NCI-H2171 treated with DMSO at 0.1 percent for 48 hours (cell line): ENCODE results near the gene LGALS4.
"Not testable (repeated sequence)": the region's sequence is repeated elsewhere in the genome, so short reads cannot be mapped to it uniquely, and the experiment has no call there.

Experiments used
- DNase-seq: peaks from one replicate; lab custom pipeline; 2025; lab: John Stamatoyannopoulos, UW

LGALS4 gene

GRCh38 chr19:38770228-38770948, 42.4 kb downstream of the LGALS4 start:
- not testable (repeated sequence) for DNase-seq

- DNase-seq = no peak
These were observed 43.0 kb downstream of the LGALS4 start for GRCh38 chr19:38769635-38770211.

GRCh38 chr19:38766276-38767047, 46.3 kb downstream of the LGALS4 start:
- no peak for DNase-seq

GRCh38 chr19:38765214-38765613, 47.5 kb downstream of the LGALS4 start:
- no peak for DNase-seq

GRCh38 chr19:38763795-38764220, 48.9 kb downstream of the LGALS4 start:
- DNase-seq = no peak

- DNase-seq = not testable (repeated sequence)
These were observed 50.8 kb downstream of the LGALS4 start for GRCh38 chr19:38761884-38762389.

- not testable (repeated sequence) for DNase-seq
These were observed 51.8 kb downstream of the LGALS4 start for GRCh38 chr19:38760805-38761517.

GRCh38 chr19:38759590-38760003, 53.1 kb downstream of the LGALS4 start:
- no peak for DNase-seq

GRCh38 chr19:38754196-38754595, 58.5 kb downstream of the LGALS4 start:
- not testable (repeated sequence) for DNase-seq

GRCh38 chr19:38753783-38754182, 59.0 kb downstream of the LGALS4 start:
- DNase-seq = not testable (repeated sequence)
